ENCODE results near the gene ZNF433. TPM values are rescaled to one million over a fixed set of nuclear protein-coding genes. Genes with fewer than 3 reads are reported as not detected.
"Not testable (repeated sequence)": the region's sequence is repeated elsewhere in the genome, so short reads cannot be mapped to it uniquely, and the experiment has no call there.

ZNF433 gene
- total and polyA plus RNA-seq, 12 donors: 3.1 to 21.7 (median 5.0) TPM

DNA sequence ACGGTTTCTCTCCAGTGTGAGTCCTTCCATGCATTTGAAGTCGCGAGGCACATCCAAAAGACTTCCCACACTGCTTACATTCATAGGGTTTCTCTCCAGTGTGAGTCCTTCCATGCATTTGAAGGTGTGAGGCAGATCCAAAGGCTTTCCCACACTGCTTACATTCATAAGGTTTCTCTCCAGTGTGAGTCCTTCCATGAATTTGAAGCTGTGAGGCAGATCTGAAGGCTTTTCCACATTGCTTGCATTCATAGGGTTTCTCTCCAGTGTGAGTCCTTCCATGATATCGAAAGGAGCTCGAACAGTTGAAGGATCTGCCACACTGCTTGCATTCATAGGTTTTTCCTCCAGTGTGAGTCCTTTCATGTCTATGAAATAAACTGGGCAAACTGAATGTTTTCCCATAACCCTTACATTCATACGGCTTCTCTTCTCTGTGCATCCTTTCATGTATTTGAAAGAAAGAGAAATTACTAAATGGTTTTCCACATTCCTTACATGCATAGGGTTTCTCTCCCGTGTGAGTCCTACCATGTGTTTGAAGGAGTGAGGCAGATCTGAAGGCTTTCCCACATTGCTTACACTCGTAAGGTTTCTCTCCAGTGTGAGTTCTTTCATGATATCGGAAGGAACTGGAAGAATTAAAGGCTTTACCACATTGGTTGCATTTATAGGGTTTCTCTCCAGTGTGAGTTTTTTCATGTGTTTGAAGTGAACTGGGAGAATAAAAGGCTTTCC lies 20.3 kb downstream of the ZNF433 start:
- 94 to 98% (median 97%) methylated on average over 9 of the region's 9 CpGs for WGBS, 4 donors
- Histone ChIP-seq H3K27ac (no peak overlapping the region), H3K27me3 (no peaks in the 10 kb centered on the region), H3K4me1 (replicated peaks in 1 of 2) (no peaks in the 10 kb centered on the region), H3K36me3 (replicated peaks in 1 of 2) (peaks cover 0 to 26% of the 10 kb centered on the region in 2 donors), H3K9me3 (replicated peaks in 1 of 3) (peaks cover 4 to 44% (median 5%) of the 10 kb centered on the region in 3 donors), H3K4me3 (peak overlapping the region in 1 of 4 donors; percentile 6)
- TF ChIP-seq POLR2A (IDR thresholded peaks at IDR 0.05): no peak
- TF ChIP-seq, protein P1, sequence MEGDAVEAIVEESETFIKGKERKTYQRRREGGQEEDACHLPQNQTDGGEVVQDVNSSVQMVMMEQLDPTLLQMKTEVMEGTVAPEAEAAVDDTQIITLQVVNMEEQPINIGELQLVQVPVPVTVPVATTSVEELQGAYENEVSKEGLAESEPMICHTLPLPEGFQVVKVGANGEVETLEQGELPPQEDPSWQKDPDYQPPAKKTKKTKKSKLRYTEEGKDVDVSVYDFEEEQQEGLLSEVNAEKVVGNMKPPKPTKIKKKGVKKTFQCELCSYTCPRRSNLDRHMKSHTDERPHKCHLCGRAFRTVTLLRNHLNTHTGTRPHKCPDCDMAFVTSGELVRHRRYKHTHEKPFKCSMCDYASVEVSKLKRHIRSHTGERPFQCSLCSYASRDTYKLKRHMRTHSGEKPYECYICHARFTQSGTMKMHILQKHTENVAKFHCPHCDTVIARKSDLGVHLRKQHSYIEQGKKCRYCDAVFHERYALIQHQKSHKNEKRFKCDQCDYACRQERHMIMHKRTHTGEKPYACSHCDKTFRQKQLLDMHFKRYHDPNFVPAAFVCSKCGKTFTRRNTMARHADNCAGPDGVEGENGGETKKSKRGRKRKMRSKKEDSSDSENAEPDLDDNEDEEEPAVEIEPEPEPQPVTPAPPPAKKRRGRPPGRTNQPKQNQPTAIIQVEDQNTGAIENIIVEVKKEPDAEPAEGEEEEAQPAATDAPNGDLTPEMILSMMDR (IDR thresholded peaks at IDR 0.05): no peak
- intact Hi-C loops (cut with DNase I): no loop called here
- no peak for DNase-seq

DNA sequence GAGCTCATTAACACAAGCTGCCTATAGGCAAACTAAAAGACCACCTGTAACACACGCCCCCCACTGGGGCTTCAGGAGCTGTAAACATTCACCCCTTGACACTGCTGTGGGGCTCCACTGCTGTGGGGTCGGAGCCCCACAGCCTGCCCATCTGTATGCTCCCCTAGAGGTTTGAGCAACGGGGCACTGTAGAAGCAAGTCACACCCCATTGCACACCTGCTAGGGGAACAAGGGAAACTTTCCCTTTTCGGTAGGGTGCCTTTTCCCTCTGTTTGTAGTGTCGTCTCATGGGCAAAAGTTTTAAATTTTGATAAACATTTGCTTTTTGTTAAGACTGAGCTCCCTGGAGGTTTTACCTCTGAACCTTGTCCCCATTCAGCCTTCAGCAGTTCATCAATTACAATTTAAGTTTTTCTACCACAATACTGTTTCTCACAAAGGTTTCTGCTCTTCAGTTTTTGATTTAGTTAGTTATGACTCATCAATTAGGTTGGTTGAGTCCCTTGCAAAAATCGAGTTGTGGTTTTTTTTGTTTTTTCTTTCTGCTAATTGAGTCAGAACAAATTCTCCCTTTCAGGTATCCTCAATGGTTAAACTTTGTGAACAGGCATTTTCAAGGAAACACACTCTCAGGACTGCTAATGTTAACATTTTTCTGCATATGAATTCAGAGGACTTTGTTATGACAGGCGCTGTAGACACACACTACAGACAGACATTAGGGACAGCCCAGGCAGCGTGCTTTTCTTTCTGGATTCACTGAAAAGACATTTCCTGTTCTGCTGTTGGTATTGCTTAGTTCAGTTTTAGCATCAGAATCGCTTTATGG lies 35.1 kb downstream of the ZNF433 start:
- Histone ChIP-seq H3K4me3 (no peak overlapping the region), H3K27ac (no peak overlapping the region), H3K4me1 (replicated peaks in 1 of 2) (no peaks in the 10 kb centered on the region), H3K9me3 (replicated peaks in 1 of 3) (no peaks in the 10 kb centered on the region), H3K36me3 (replicated peaks in 1 of 2) (no peaks in the 10 kb centered on the region), H3K27me3 (no peaks in the 10 kb centered on the region)
- 80 to 89% (median 84%) methylated on average over 9 of the region's 9 CpGs for WGBS, 4 donors
- TF ChIP-seq, protein P1 (IDR thresholded peaks at IDR 0.05): no peak
- no peak for TF ChIP-seq POLR2A (IDR thresholded peaks at IDR 0.05)
- DNase-seq: no peak
- intact Hi-C loops (cut with DNase I): no loop called here

DNA sequence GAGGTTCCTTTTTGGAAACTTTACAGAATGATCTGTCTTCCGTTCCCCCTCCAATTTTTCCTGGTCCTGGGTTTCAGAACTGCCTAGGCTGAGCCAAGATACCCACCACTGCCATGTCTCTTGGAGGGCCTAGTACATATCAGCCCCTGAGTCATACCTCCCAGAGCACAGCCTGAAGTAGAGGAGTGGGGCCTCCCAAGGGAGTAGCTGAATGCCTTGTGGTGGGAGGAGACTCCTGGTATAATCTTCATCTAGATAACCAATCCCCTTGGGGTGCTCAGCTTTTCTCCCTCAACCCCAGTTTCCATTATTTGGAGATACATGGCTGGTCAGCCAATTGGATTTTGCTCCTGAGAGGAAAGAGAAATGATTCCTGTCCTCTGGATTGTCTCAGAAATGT lies 40.3 kb downstream of the ZNF433 start:
- WGBS, 4 donors: 64 to 100% (median 92%) methylated on average over 1 of the region's 1 CpG
- H3K4me1 ChIP-seq (replicated peaks in 1 of 2): no peaks in the 10 kb centered on the region
- H3K4me3 ChIP-seq: no peak overlapping the region
- no peak for DNase-seq
- no peak for TF ChIP-seq POLR2A (IDR thresholded peaks at IDR 0.05)
- TF ChIP-seq, protein P1 (IDR thresholded peaks at IDR 0.05): no peak
- H3K36me3 ChIP-seq (replicated peaks in 1 of 2): no peaks in the 10 kb centered on the region
- no peak overlapping the region for H3K27ac ChIP-seq
- intact Hi-C loops (cut with DNase I): no loop called here
- H3K9me3 ChIP-seq (replicated peaks in 1 of 3): no peaks in the 10 kb centered on the region
- H3K27me3 ChIP-seq: no peaks in the 10 kb centered on the region

DNA sequence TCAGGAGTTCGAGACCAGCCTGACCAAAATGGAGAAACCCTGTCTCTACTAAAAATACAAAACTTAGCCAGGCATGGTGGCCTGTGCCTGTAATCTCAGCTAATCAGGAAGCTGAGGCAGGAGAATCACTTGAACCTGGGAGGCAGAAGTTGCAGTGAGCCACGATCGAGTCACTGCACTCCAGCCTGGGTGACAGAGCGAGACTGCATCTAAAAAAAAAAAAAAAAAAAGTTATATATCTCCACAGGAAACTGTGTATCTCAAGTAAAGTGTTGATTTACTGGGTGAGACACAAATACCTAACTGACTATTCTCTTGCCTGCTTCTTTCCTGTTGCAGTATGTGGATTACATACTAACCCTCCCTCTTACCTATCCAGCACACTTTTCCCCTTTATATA lies 43.6 kb downstream of the ZNF433 start:
- not testable (repeated sequence) for H3K27ac ChIP-seq; H3K9me3 ChIP-seq (replicated peaks in 1 of 3); H3K36me3 ChIP-seq (replicated peaks in 1 of 2); H3K4me1 ChIP-seq (replicated peaks in 1 of 2); DNase-seq; H3K4me3 ChIP-seq; H3K27me3 ChIP-seq
- intact Hi-C loops (cut with DNase I): loop anchor here in 1 of 2 donors (5.0 kb wide), 1 partner anchor 110 kb away; no protein-coding TSS in a partner anchor
- WGBS, 4 donors: 66 to 78% (median 71%) methylated on average over 4 of the region's 4 CpGs

Measured in adrenal gland (tissue), 12 donors.